SHP77 treated with DMSO at 0.1 percent for 48 hours (cell line): ENCODE measurements around the gene C2orf15.
A peak's percentile ranks its signal among the peaks of the same experiment; 100 is the strongest.
"Not testable (repeated sequence)": the region's sequence is repeated elsewhere in the genome, so short reads cannot be mapped to it uniquely, and the experiment has no call there.

ENCODE experiments used
- DNase-seq: peaks from one replicate; lab custom pipeline; 2025; lab: John Stamatoyannopoulos, UW

Gene C2orf15

GRCh38 chr2:99141110-99142108, at the start of gene C2orf15:
Gene C2orf15 (plus strand): TSS chr2:99141707. CDS start chr2:99150559, 8,852 bp downstream.
- peak; percentile 81 for DNase-seq

GRCh38 chr2:99096728-99097127, 44.8 kb upstream of the C2orf15 start:
- no peak for DNase-seq

GRCh38 chr2:99101697-99102096, 39.8 kb upstream of the C2orf15 start:
- DNase-seq, result no peak

GRCh38 chr2:99104006-99104405, 37.5 kb upstream of the C2orf15 start:
- DNase-seq, result no peak

- DNase-seq, result no peak
Observed at GRCh38 chr2:99106913-99107312, 34.6 kb upstream of the C2orf15 start.

GRCh38 chr2:99111236-99111635, 30.3 kb upstream of the C2orf15 start:
- DNase-seq, result no peak

GRCh38 chr2:99111945-99112344, 29.6 kb upstream of the C2orf15 start:
- DNase-seq, result no peak

GRCh38 chr2:99112617-99113016, 28.9 kb upstream of the C2orf15 start:
- no peak for DNase-seq

GRCh38 chr2:99127981-99128380, 13.5 kb upstream of the C2orf15 start:
- DNase-seq, result no peak

- not testable (repeated sequence) for DNase-seq
Observed at GRCh38 chr2:99135044-99135556, 6.4 kb upstream of the C2orf15 start.

GRCh38 chr2:99139003-99139402, 2.5 kb upstream of the C2orf15 start:
- DNase-seq, result no peak

- DNase-seq, result no peak
Observed at GRCh38 chr2:99140056-99140859, 1.2 kb upstream of the C2orf15 start.

GRCh38 chr2:99140860-99141109, 722 bp upstream of the C2orf15 start:
- no peak for DNase-seq

GRCh38 chr2:99150706-99151105, 9.2 kb downstream of the C2orf15 start:
- no peak for DNase-seq

- no peak for DNase-seq
Observed at GRCh38 chr2:99152199-99152895, 10.8 kb downstream of the C2orf15 start.

- no peak for DNase-seq
Observed at GRCh38 chr2:99153921-99154604, 12.6 kb downstream of the C2orf15 start.

GRCh38 chr2:99154643-99155536, 13.4 kb downstream of the C2orf15 start, which contains the start of the genes LIPT1 and TSGA10:
Gene LIPT1 (plus strand): TSS chr2:99154967. CDS start chr2:99161958, 6,991 bp downstream.
Gene TSGA10 (minus strand): TSS chr2:99154942. CDS start chr2:99109439, 45,503 bp downstream.
- DNase-seq, result peak; percentile 86

GRCh38 chr2:99156891-99157290, 15.4 kb downstream of the C2orf15 start:
- no peak for DNase-seq

GRCh38 chr2:99158599-99158998, 17.1 kb downstream of the C2orf15 start:
- no peak for DNase-seq

GRCh38 chr2:99159594-99159993, 18.1 kb downstream of the C2orf15 start:
- DNase-seq, result no peak
